Measurements from ENCODE around the gene TRIM72.

DNA sequence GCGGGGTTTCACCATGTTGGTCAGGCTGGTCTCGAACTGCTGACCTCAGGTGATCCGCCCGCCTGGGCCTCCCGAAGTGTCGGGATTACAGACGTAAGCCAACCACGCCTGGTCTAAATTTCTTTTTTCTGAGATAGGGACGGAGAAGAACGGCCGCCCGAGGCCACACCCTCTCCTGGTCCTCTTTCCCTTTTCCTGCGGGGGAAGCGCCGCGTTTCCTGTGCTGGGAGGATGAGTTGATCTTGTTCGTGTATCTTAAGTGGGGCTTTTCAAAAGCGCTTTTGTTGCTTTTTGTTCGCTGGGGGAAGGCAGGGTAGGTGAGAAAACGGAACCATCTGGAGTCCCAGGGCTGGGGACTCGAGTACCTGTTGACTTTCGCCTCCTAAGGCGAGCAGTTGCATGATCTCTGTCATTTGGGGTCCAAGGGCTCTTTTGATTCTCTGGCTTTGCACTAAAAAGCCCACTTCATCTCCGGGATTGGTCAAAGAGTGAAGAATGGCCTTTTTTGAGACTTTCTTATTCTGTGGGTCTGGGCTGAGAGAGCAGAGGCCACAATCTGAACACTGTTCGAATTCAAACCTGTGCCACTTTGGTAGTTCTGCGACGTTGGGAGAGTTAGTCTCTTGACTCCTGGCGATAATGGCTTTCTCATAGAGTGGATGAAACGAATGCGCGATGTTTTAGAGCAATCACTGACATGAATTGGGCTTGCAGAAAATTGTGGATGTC, 32.7 kb upstream of the TRIM72 start:
- TF ChIP-seq POLR2A (IDR thresholded peaks at IDR 0.05; ENCODE audit: low read depth), result no peak
- TF ChIP-seq, protein P1, sequence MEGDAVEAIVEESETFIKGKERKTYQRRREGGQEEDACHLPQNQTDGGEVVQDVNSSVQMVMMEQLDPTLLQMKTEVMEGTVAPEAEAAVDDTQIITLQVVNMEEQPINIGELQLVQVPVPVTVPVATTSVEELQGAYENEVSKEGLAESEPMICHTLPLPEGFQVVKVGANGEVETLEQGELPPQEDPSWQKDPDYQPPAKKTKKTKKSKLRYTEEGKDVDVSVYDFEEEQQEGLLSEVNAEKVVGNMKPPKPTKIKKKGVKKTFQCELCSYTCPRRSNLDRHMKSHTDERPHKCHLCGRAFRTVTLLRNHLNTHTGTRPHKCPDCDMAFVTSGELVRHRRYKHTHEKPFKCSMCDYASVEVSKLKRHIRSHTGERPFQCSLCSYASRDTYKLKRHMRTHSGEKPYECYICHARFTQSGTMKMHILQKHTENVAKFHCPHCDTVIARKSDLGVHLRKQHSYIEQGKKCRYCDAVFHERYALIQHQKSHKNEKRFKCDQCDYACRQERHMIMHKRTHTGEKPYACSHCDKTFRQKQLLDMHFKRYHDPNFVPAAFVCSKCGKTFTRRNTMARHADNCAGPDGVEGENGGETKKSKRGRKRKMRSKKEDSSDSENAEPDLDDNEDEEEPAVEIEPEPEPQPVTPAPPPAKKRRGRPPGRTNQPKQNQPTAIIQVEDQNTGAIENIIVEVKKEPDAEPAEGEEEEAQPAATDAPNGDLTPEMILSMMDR (IDR thresholded peaks at IDR 0.05), result no peak
- no peak for TF ChIP-seq EP300 (IDR thresholded peaks at IDR 0.05)
